Cortex of kidney (tissue), 1 donor: ENCODE measurements around the gene CPNE8.

ENCODE experiments used
- DNase-seq: peaks from one replicate; lab custom pipeline; 2025; lab: John Stamatoyannopoulos, UW

The CPNE8 gene

GRCh38 chr12:38728894-38729293 is 176.5 kb downstream of the CPNE8 start:
- DNase-seq, result no peak

DNA sequence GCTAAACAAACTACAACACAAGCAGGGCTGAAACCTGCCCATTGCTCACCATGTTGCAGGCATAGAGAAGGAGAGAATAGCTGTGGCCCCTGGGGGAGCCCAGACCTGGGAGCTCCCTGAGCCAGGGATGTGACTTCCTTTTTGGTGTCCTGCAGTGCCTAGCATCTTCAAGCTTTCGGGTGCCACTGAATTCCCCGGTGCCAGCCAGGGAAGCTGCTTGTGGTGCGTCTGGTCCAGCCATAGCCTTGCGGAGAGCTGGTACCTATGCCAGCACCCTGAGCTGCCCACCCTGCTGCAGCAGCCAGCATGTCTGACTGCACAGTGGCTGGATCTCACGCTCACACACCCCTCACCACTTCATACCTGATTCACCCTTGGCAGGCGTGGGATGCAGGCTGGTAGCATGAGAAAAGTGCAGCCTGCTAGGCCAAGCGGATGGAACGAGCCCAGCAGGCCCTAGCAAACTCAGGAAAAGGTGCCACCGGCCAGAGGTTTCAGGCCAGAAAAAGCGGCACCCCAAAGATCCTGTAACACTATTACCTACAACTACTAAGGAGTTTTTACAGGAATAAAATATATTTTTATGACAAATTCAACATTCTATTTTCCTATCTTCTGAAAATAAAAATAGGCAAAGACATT is 183.7 kb downstream of the CPNE8 start:
- DNase-seq, result no peak

GRCh38 chr12:38720661-38721060 is 184.7 kb downstream of the CPNE8 start:
- DNase-seq, result no peak

GRCh38 chr12:38713294-38713693 is 192.1 kb downstream of the CPNE8 start:
- no peak for DNase-seq

- no peak for DNase-seq
Observed at GRCh38 chr12:38711054-38711453, 194.3 kb downstream of the CPNE8 start.

DNA sequence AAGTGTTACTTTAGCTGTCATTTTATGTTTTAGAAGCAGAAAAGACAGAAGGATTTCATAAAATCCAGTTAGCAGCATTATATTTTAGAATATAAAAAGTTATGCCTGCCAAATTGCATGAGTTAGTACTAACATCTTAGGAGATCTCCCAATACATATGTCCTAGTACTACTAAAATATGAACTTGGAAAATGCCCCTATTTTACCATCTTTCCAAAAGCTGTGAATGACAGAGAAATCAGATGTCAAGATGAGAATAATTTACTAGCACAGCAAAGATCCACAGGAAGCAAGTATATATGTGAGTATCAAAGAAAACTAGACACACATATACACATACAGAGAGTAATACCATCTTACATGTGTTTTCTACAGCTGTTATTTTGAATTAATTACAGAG is 196.9 kb downstream of the CPNE8 start:
- DNase-seq, result no peak

DNA sequence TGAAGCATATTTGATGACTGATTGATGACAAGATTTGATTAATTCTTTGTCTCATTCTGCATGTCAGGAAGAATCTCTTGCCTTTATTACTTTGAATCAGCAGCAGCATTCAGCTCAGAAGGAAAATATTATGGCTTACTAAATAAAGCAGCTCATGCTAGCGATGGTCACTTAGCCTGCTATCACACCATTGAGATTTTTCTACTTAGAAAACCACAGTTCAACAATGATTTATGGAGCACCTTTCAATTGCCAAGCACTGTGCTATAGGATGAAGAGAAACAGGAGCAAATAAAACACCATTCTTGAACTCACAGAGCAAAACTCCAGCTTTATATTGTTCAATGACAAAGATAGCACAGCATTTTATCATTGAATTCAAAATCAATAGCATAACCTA is 197.7 kb downstream of the CPNE8 start:
- no peak for DNase-seq

DNA sequence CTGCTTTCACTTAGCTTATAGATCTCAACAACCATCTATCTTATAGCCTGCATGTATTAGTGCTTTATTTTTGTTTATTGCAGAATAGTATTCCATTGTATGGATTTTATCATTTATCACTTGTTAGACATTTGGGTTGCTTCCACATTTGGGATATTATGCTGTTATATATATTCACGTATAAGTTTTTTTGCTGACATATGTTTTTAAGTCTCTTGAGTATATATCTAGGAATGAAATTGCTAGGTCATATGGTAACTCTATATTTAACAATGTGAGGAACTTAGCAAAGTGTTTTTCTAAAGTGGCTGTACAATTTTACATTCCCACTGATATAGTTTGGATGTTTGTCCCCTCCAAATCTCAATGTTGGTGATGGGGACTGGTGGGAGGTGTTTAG is 208.1 kb downstream of the CPNE8 start:
- DNase-seq, result no peak

GRCh38 chr12:38695057-38695456 is 210.3 kb downstream of the CPNE8 start:
- DNase-seq, result no peak

DNA sequence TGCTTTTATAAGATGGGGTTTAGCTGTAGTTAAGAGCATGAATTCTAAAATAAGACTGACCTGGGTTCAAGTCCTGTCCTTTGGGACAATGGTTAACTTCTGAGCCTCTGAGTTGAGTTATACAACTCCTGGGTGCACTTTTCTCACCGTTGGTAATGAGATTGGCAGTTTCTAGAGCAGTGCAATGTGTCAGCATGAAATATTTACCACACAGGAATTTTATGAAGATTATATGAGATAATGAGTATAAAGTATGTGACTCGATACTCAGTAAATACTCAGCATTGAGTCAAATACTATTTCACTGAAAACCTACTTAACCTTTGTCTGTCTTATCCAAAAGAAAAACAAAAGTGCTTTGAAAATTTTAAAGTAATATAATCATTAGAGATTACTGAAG is 214.2 kb downstream of the CPNE8 start:
- no peak for DNase-seq

DNA sequence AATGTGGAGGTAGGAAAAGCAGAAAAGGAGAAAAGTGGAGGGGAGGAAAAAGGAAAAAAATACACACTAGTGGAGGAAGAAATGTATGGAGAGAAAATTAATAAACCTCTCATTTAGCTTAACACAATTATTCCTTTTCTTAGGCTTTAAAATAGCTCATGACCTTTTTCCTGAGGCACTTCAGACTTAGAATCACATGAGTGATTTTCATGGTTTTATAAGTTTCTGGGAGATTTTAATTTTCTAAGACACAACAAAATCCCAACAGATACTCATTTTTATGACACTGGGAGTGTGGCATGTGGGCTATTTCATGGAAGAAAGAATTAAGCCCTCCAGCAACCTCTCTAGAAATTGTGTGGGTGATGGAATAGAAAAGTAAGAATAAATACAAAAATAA is 214.7 kb downstream of the CPNE8 start:
- DNase-seq, result no peak

- no peak for DNase-seq
Observed at GRCh38 chr12:38689704-38690103, 215.7 kb downstream of the CPNE8 start.

GRCh38 chr12:38689195-38689594 is 216.2 kb downstream of the CPNE8 start:
- no peak for DNase-seq

- DNase-seq, result no peak
Observed at GRCh38 chr12:38682521-38682920, 222.9 kb downstream of the CPNE8 start.

GRCh38 chr12:38669530-38669929 is 235.9 kb downstream of the CPNE8 start:
- DNase-seq, result no peak

GRCh38 chr12:38669081-38669480 is 236.3 kb downstream of the CPNE8 start:
- no peak for DNase-seq

DNA sequence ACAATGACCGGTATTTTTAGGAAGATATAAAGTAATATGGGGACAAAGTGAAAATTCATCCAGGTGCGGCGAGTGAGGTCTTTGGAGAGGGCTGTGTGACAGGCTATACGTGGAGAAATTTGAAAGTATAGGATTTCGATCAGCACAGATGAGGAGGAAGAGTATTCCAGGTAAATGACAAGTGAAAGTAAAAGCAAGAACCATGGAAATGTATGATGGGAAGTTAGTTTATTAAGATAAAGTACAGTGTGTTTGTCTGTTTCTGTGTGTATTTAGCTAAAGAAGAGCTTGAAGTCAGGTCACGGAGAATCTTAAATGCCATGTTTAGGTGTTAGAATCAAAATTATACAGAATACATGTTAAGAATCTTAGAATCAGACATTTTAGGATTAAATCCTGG is 239.0 kb downstream of the CPNE8 start:
- no peak for DNase-seq

DNA sequence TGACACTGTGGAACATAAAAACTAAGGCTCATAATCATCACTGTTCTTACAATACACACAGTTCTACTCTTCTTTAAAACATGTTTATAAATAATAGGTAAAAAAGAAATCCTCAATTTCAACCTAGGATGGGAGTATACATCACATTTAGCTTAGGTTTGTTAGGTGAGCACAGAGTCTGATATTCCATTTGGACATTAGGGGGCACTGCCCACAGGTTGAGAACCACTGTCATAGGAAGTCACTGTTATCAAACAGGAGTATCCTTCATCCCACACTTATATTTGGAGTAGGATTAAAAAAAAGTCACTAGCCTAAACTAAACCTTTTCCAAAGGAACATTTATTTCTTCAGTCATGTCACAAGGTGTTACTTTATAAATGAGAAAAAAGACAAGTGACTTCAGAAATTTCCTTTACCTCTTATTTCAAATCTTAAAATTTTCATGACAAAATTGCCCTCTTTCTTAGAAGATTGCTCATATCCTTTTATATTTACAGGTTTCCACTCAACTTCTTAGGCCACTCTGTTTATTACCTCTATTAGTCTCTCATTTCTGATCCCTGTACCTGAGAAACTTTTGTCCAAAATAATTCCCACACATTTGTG is 240.6 kb downstream of the CPNE8 start:
- DNase-seq, result no peak

GRCh38 chr12:38662829-38663228 is 242.6 kb downstream of the CPNE8 start:
- no peak for DNase-seq

DNA sequence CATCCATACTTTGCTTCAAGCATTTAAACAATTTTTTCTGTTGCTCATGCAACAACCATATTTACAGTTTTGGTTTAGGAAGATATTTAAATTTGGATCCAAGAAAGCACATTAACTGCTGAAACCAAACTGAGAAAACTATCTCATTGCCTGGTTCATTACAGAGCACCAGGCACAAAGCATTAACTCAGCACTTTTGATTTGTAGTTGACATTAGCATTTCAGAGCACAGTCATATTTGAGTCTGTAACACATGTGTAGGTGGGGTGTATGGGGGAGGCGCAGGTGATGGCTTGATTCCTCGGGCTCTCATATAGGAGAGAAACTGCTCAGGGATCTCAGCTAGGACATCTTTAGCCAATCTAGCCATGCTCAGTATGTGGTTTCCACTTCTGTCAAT is 251.7 kb downstream of the CPNE8 start:
- DNase-seq, result no peak

- DNase-seq, result no peak
Observed at GRCh38 chr12:38648813-38649212, 256.6 kb downstream of the CPNE8 start.

- DNase-seq, result no peak
Observed at GRCh38 chr12:38646146-38646545, 259.2 kb downstream of the CPNE8 start.

DNA sequence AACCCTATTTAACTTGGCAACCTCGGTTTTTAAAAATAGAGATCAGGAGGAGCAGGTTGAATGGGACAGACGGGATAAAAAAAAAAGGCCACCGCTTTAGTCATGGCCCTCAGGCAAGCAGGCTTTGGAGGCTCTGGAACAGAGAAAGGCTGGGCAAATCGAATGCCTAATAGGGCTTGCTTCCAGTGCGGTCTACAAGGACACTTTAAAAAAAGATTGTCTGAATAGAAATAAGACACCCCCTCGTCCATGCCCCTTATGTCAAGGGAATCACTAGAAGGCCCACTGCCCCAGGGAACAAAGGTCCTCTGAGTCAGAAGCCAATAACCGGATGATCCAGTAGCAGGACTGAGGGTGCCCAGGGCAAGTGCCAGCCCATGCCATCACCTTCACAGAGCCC is 265.8 kb downstream of the CPNE8 start:
- no peak for DNase-seq

GRCh38 chr12:38638401-38638800 is 267.0 kb downstream of the CPNE8 start:
- DNase-seq, result no peak
